Esophagus muscularis mucosa (tissue), 4 donors: ENCODE results near the gene ZBTB3.
"Not testable (repeated sequence)": the region's sequence is repeated elsewhere in the genome, so short reads cannot be mapped to it uniquely, and the experiment has no call there.

Experiments
- EP300 ChIP-seq: sonication (generic); formaldehyde crosslinking; IDR thresholded peaks from one replicate; pipeline ENCODE4 v1.6.1; 2017; ENCODE audit warnings: antibody characterized with exemption
- POLR2A ChIP-seq: fragments of 450-650 bp; IDR thresholded peaks from one replicate; pipeline ENCODE4 v1.6.1; 2017; ENCODE audit warnings: antibody characterized with exemption, moderate library complexity, mild to moderate bottlenecking, low read depth
- POLR2AphosphoS5 ChIP-seq, 2 donors: sonication (generic); formaldehyde crosslinking; IDR thresholded peaks; one replicate each; pipeline ENCODE4 v1.6.1; 2017; ENCODE audit warnings: antibody characterized with exemption in 2 of 2
- TF ChIP-seq, protein P1 (sequence below), 3 experiments: fragments of 200-600 bp in 2 of 3; fragments of 450-650 bp in 1 of 3; sonication (generic) in 2 of 3; IDR thresholded peaks; one replicate each; pipeline ENCODE4 v1.5.1; 2017 to 2019; ENCODE audit warnings: antibody characterized with exemption in 3 of 3, mild to moderate bottlenecking in 2 of 3, moderate library complexity in 1 of 3

DNA sequence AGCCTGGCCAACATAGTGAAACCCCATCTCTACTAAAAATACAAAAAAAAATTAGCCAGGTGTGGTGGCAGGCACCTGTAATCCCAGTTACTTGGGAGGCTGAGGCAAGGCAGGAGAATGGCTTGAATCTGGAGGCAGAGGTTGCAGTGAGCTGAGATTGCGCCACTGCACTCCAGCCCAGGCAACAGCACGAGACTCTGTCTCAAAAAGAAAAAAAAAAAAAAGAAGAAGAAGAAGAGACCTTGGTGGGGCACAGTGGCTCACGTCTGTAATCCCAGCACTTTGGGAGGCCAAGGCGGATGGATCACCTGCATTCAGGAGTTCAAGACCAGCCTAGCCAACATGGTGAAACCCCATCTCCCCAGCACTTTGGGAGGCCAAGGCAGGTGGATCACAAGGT is 50.0 kb downstream of the ZBTB3 start:
- TF ChIP-seq, protein P1, sequence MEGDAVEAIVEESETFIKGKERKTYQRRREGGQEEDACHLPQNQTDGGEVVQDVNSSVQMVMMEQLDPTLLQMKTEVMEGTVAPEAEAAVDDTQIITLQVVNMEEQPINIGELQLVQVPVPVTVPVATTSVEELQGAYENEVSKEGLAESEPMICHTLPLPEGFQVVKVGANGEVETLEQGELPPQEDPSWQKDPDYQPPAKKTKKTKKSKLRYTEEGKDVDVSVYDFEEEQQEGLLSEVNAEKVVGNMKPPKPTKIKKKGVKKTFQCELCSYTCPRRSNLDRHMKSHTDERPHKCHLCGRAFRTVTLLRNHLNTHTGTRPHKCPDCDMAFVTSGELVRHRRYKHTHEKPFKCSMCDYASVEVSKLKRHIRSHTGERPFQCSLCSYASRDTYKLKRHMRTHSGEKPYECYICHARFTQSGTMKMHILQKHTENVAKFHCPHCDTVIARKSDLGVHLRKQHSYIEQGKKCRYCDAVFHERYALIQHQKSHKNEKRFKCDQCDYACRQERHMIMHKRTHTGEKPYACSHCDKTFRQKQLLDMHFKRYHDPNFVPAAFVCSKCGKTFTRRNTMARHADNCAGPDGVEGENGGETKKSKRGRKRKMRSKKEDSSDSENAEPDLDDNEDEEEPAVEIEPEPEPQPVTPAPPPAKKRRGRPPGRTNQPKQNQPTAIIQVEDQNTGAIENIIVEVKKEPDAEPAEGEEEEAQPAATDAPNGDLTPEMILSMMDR (IDR thresholded peaks at IDR 0.05), result not testable (repeated sequence)
- not testable (repeated sequence) for TF ChIP-seq POLR2AphosphoS5 (IDR thresholded peaks at IDR 0.05); POLR2A; EP300
